ENCODE data around the gene SCO2. TPM values are rescaled to one million over a fixed set of nuclear protein-coding genes. Genes with fewer than 3 reads are reported as not detected.

SCO2 gene
- total RNA-seq, 1 experiment from 2014 or later: 2.4 TPM

DNA sequence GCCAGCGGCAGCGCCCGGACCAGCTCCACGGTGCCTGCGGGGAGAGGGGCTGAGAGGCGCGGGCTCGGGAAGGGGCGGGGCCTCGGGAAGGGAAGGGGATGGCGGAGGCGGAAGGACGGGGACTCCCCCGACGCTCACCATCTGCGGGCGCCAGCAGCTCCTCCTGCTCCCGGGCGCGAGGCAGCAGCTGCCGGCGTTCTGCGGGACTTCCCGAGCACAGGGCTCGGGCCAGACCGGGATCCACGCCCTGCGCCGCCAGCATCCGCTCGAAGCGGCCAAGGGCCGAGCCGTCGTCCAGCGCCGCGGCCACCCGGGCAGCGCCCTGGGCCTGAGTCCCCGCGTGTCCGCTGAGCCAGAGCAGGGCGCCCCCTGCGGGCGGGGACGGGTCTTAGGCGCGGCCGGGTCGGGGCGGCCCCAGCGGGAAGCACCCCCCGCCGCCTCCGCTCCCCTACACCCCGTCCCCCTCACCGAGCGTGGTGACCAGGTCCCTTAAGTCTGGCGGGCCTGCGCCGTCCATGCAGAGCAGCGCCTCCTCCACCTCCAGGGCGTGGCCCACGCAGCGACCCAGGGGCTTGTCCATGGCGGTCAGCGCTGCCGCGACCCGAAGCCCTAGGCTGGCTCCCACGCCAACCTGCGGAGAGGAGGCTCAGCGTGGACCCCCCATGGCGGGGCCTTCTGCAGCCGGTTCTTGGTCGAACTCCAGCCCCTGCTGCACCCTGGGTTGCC is 873 bp upstream of the SCO2 start:
- H3K27ac Mint-ChIP-seq (ENCODE audit: low read depth, unreplicated experiment): peak overlapping the region; percentile 71
- H3K4me3 Mint-ChIP-seq (ENCODE audit: unreplicated experiment): peak overlapping the region; percentile 85
- H3K9me3 Mint-ChIP-seq (ENCODE audit: unreplicated experiment): no peaks in the 10 kb centered on the region
- peaks cover 61% of the 10 kb centered on the region for H3K36me3 Mint-ChIP-seq (ENCODE audit: insufficient read depth, unreplicated experiment)
- peak; percentile 73 for DNase-seq (ENCODE audit: unreplicated experiment)
- CTCF ChIA-PET: interaction anchor here (0.6 to 2.6 kb wide), 21 partner anchors 9 to 166 kb away, joined by 3 to 17 read pairs (median 4); partner anchors contain the start of gene SYCE3
- intact Hi-C loops (cut with micrococcal nuclease): loop anchor here (1.0 to 5.0 kb wide), 2 partner anchors 36 to 56 kb away; partner anchors contain the start of genes CHKB and SYCE3
- POLR2A ChIA-PET: interaction anchor here (0.7 to 7.1 kb wide), 22 partner anchors 12 to 285 kb away, joined by 3 to 170 read pairs (median 6); partner anchors contain the start of genes ARSA, CHKB, KLHDC7B and LMF2
- TF ChIP-seq, protein P1, sequence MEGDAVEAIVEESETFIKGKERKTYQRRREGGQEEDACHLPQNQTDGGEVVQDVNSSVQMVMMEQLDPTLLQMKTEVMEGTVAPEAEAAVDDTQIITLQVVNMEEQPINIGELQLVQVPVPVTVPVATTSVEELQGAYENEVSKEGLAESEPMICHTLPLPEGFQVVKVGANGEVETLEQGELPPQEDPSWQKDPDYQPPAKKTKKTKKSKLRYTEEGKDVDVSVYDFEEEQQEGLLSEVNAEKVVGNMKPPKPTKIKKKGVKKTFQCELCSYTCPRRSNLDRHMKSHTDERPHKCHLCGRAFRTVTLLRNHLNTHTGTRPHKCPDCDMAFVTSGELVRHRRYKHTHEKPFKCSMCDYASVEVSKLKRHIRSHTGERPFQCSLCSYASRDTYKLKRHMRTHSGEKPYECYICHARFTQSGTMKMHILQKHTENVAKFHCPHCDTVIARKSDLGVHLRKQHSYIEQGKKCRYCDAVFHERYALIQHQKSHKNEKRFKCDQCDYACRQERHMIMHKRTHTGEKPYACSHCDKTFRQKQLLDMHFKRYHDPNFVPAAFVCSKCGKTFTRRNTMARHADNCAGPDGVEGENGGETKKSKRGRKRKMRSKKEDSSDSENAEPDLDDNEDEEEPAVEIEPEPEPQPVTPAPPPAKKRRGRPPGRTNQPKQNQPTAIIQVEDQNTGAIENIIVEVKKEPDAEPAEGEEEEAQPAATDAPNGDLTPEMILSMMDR (IDR thresholded peaks at IDR 0.05; ENCODE audit: unreplicated experiment): peak; percentile 38
- BruUV-seq (replicated peaks): no TSS peak
- peaks cover 20% of the 10 kb centered on the region for H3K4me1 Mint-ChIP-seq (ENCODE audit: insufficient read depth, unreplicated experiment)
- no peaks in the 10 kb centered on the region for H3K27me3 Mint-ChIP-seq (ENCODE audit: insufficient read depth, unreplicated experiment)

DNA sequence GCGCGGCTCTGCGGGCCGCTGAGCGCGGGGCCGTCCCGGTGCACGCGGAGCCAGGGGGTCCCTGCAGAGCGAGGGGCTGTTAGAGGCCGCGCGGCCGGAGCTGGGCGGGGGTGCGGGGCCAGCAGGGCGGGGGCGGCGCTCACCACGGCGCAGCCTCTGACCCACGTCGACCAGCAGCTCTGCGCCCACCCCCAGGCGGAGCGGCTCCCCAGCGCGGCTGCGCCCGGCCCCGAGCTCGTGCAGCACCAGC is 385 bp upstream of the SCO2 start:
- POLR2A ChIA-PET: interaction anchor here (0.7 to 7.1 kb wide), 24 partner anchors 11 to 285 kb away, joined by 3 to 170 read pairs (median 6); partner anchors contain the start of genes ARSA, CHKB, KLHDC7B and LMF2
- Mint-ChIP-seq H3K9me3 (ENCODE audit: unreplicated experiment) (no peaks in the 10 kb centered on the region), H3K27ac (ENCODE audit: low read depth, unreplicated experiment) (peak overlapping the region; percentile 23), H3K27me3 (ENCODE audit: insufficient read depth, unreplicated experiment) (no peaks in the 10 kb centered on the region), H3K4me1 (ENCODE audit: insufficient read depth, unreplicated experiment) (peaks cover 20% of the 10 kb centered on the region), H3K36me3 (ENCODE audit: insufficient read depth, unreplicated experiment) (peaks cover 60% of the 10 kb centered on the region), H3K4me3 (ENCODE audit: unreplicated experiment) (peak overlapping the region; percentile 85)
- TF ChIP-seq, protein P1 (IDR thresholded peaks at IDR 0.05; ENCODE audit: unreplicated experiment): no peak
- no TSS peak for BruUV-seq (replicated peaks)
- CTCF ChIA-PET: interaction anchor here (0.6 to 2.6 kb wide), 22 partner anchors 9 to 165 kb away, joined by 3 to 17 read pairs (median 4); partner anchors contain the start of gene SYCE3
- DNase-seq (ENCODE audit: unreplicated experiment): no peak
- intact Hi-C loops (cut with micrococcal nuclease): loop anchor here (1.0 to 5.0 kb wide), 2 partner anchors 37 to 57 kb away; partner anchors contain the start of genes CHKB and SYCE3

DNA sequence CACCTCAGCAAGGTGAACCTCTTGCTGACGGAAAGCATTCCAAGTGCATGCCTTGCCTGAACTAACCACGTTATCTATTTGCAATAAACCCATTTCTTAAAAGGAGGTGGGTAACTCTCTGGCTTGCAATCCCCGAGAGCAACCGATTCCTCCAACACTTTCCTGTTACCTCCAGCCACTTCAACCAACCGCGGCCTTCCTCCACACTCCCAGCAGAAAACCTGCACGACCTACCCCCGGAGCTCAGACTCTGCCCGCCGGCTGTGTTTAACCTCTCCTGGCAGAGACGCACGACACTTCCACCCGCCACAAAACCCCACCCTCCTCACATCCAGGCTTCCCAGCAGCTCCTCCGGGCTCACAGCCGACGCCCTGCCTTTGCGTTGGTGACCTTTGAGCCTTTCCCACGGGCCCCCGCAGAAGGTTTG is 708 bp downstream of the SCO2 start:
- Mint-ChIP-seq H3K27ac (ENCODE audit: low read depth, unreplicated experiment) (peak overlapping the region; percentile 88), H3K27me3 (ENCODE audit: insufficient read depth, unreplicated experiment) (no peaks in the 10 kb centered on the region), H3K4me1 (ENCODE audit: insufficient read depth, unreplicated experiment) (peaks cover 20% of the 10 kb centered on the region), H3K9me3 (ENCODE audit: unreplicated experiment) (no peaks in the 10 kb centered on the region), H3K4me3 (ENCODE audit: unreplicated experiment) (peak overlapping the region; percentile 85), H3K36me3 (ENCODE audit: insufficient read depth, unreplicated experiment) (peaks cover 63% of the 10 kb centered on the region)
- peak; percentile 16 for DNase-seq (ENCODE audit: unreplicated experiment)
- POLR2A ChIA-PET: interaction anchor here (0.6 to 7.1 kb wide), 19 partner anchors 10 to 282 kb away, joined by 3 to 170 read pairs (median 6); partner anchors contain the start of genes CHKB, KLHDC7B, LMF2 and NCAPH2
- TF ChIP-seq, protein P1 (IDR thresholded peaks at IDR 0.05; ENCODE audit: unreplicated experiment): no peak
- CTCF ChIA-PET: interaction anchor here (0.7 to 2.6 kb wide), 6 partner anchors 11 to 96 kb away, joined by 4 to 17 read pairs (median 8); partner anchors contain the start of gene SYCE3
- no TSS peak for BruUV-seq (replicated peaks)
- intact Hi-C loops (cut with micrococcal nuclease): loop anchor here (5.0 kb wide), 1 partner anchor 58 kb away; the partner anchor contains the start of gene CHKB

Data from MCF 10A (cell line).